H1 (cell line): ENCODE measurements around the gene IGF2R.
"Not testable (repeated sequence)": the region's sequence is repeated elsewhere in the genome, so short reads cannot be mapped to it uniquely, and the experiment has no call there.

Experiments used
- ATF2 ChIP-seq: IDR thresholded peaks from 2 replicates; pipeline ENCODE4 v1.6.1; 2012; ENCODE audit warnings: low read length, inconsistent platforms
- CTCF ChIP-seq, 3 experiments: IDR thresholded peaks; 1 replicate in 2 of 3; 2 replicates in 1 of 3; pipeline versions ENCODE4 v1.5.1 to v1.6.1; 2011; ENCODE audit warnings: low read length in 3 of 3, mild to moderate bottlenecking in 3 of 3, inconsistent platforms in 2 of 3, low read depth in 1 of 3, moderate library complexity in 1 of 3; ENCODE audit not compliant: insufficient read depth in 1 of 3; ENCODE audit errors: control extremely low read depth in 1 of 3
- EP300 ChIP-seq, 2 experiments: IDR thresholded peaks; 1 replicate in 1 of 2; 2 replicates in 1 of 2; pipeline ENCODE4 v1.6.1; 2011 to 2012; ENCODE audit warnings: low read depth in 2 of 2, low read length in 2 of 2, mild to moderate bottlenecking in 2 of 2, borderline replicate concordance in 1 of 2, inconsistent platforms in 1 of 2, moderate library complexity in 1 of 2
- NANOG ChIP-seq: IDR thresholded peaks from 2 replicates; pipeline ENCODE4 v1.6.1; 2011; ENCODE audit warnings: low read length, low read depth, mild to moderate bottlenecking, inconsistent platforms; ENCODE audit not compliant: insufficient read depth, poor library complexity, severe bottlenecking
- POLR2A ChIP-seq, 2 experiments: IDR thresholded peaks; 1 replicate in 1 of 2; 2 replicates in 1 of 2; pipeline ENCODE4 v1.6.1; 2011; ENCODE audit warnings: low read depth in 2 of 2, low read length in 2 of 2, mild to moderate bottlenecking in 2 of 2; ENCODE audit errors: control extremely low read depth in 1 of 2

DNA sequence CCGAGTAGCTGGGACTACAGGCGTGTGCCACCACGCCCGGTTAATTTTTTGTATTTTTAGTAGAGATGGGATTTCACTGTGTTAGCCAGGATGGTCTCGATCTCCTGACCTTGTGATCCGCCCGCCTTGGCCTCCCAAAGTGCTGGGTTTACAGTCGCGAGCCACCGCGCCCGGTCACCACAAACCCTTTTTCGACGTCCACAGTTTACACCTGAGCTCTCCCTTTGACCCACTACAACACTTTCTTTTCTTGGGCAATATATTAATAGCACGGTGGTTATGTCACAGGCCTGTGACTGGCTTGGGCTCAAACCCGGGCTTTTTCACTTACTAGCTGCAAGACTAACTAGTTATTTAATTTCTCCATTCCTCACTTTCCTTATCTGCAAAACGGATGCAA lies 1.3 kb upstream of the IGF2R start:
- not testable (repeated sequence) for TF ChIP-seq CTCF (IDR thresholded peaks at IDR 0.05; ENCODE audit: control extremely low read depth in 1 of 3, insufficient read depth in 1 of 3, low read depth in 1 of 3, low read length in 3 of 3); NANOG; EP300 (IDR thresholded peaks at IDR 0.05; ENCODE audit: borderline replicate concordance in 1 of 2, low read depth in 2 of 2, low read length in 2 of 2); POLR2A (IDR thresholded peaks at IDR 0.05; ENCODE audit: control extremely low read depth in 1 of 2, low read depth in 2 of 2, low read length in 2 of 2); ATF2
